Measurements from ENCODE around the gene MOB3B. TPM values are rescaled to one million over a fixed set of nuclear protein-coding genes. Genes with fewer than 3 reads are reported as not detected.
A peak's percentile ranks its signal among the peaks of the same experiment; 100 is the strongest.

MOB3B gene
- total RNA-seq, 1 experiment from 2014 or later: 0.03 TPM

DNA sequence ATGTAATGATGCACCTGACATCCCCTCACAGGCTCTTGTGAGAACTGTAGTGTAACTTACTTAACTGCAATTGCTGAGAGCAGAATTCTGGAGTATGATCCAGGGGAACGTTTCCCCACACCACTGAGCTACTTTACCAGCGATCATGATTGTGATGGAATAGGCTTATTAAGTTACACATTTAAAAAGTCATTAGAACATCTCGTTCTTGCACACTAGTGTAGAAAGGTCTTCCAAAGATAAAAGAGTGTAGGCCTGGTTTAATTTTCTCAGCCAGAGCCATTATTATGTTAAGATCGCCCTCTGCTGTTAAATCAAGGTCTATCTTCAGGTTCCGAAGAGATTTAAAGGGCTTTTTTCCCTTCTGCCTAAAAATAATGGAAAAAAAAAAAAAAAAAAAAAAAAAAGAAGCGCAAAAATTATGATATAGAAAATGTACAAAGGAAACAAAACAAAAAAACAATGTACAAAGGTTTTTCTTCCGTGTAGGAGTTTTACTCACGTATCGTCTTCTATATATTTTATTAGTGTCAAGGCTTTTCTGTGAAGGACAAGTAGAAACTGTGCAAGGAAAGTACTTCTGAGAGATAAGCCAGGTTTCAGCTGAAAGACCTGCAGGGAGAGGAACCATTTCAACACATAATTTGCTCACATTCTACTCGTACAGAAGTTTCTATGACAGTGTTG lies 18.6 kb upstream of the MOB3B start:
- peak; percentile 35 for DNase-seq (ENCODE audit: low read depth)
- in situ Hi-C loops (cut with HindIII; ENCODE audit: low pct_unique_long_range_greater_than_20kb, low sequenced_read_pairs): no loop called here

GRCh38 chr9:27545471-27545870 lies 15.9 kb upstream of the MOB3B start:
- in situ Hi-C loops (cut with HindIII; ENCODE audit: low pct_unique_long_range_greater_than_20kb, low sequenced_read_pairs): no loop called here
- no peak for DNase-seq (ENCODE audit: low read depth)

DNA sequence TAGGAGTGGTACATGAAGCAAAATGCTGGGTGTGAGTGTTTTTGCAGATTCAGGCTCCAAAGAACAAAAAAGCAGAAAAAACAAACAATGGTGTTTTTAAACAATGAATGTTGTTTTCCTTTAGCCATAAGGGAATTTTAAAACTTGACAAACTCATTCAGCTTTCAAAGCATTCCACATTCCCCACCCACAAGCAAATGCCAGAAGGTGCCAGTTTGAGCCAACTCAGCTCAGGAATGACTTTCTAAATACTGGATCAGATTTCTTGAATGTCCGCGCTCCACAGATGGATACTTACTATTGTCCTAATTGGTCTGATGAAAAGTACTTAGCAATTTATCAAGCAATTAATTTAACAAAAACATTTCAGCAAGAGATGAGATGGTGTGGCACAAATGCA lies 12.9 kb upstream of the MOB3B start:
- in situ Hi-C loops (cut with HindIII; ENCODE audit: low pct_unique_long_range_greater_than_20kb, low sequenced_read_pairs): no loop called here
- no peak for DNase-seq (ENCODE audit: low read depth)

DNA sequence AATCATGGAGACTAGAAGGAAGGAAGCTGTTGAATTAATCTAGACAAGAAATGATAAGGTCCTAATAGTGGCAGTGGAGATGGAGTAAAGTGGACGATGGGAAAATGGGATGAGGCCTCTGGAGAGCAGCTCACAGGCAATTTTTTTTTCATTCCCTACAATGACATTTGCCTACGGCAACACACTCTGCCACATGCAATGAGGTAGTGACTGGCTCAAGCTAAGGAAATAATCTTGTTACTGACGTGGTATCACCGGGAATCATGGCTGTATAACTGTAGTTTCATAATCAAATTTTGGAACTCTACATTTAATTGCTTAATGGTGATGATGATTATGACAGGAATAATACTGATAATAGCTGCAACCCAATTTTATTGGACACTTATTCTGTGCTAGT lies 12.1 kb upstream of the MOB3B start:
- in situ Hi-C loops (cut with HindIII; ENCODE audit: low pct_unique_long_range_greater_than_20kb, low sequenced_read_pairs): no loop called here
- DNase-seq (ENCODE audit: low read depth): no peak

DNA sequence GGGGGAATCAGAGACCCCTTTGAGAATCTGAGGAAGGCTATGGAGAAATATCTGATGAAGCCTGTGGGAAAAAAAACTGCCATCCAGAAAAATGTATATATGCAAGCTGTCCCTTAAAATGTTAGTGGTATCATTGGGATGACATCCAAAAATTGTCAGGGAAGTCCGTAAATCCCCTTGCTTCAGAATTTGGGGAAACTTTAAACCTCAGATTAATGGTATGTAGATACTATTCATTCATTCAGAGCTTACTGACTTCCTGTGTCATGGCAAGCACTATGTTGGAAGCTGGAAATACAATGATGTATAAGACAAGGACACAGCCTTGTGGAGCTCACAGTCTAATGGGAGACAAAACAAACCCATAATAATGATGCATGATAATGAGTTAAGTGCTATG lies 10.9 kb upstream of the MOB3B start:
- in situ Hi-C loops (cut with HindIII; ENCODE audit: low pct_unique_long_range_greater_than_20kb, low sequenced_read_pairs): no loop called here
- no peak for DNase-seq (ENCODE audit: low read depth)

DNA sequence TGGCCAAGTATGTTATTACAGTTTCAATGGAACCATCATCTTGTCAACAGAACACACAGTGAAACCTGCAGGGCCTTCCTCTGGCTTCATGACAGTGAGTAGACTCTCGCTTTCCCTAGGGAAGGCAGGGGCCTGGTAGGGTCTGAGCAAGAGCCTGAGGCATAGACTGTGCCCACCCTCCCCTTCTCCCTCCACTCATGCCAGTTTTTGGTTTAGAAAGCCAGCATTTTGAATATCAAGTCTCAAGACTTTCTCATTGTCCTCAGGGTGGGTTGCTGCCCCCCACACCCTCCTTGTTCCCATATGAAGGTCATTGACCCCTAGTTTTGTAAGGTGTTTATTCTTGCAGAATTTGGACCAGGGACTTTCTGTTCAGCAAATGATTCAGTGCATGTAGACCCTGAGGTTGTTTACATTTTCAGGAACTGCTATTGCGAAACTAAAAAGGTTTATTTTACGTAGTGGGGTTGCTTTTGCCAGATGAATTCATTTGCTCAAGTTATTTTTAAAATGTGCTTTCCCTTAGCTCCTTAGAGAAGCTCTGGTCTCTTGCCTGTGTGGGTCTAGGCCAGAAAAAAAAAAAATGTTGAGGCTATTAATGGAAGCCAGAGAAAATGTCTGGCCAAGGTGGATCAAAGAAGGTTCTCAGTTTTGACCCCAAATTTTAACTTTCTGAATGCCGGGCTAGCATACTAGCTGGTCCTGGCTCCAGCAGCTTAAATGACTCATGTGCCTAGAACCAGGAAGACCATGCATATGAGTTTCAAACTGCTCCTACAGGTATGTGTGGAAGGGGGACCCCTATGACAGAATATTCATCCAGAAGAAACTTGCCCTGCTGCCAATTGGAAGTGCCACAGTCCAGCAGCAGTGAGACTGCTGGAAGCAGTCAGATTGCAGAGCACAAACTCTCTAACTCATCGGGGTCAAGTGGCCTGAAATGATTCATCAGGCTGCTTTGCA lies 10.1 kb upstream of the MOB3B start:
- no peak for DNase-seq (ENCODE audit: low read depth)
- in situ Hi-C loops (cut with HindIII; ENCODE audit: low pct_unique_long_range_greater_than_20kb, low sequenced_read_pairs): no loop called here

GRCh38 chr9:27538647-27539046 lies 9.0 kb upstream of the MOB3B start:
- in situ Hi-C loops (cut with HindIII; ENCODE audit: low pct_unique_long_range_greater_than_20kb, low sequenced_read_pairs): no loop called here
- DNase-seq (ENCODE audit: low read depth): peak; percentile 26

- DNase-seq (ENCODE audit: low read depth): no peak
- in situ Hi-C loops (cut with HindIII; ENCODE audit: low pct_unique_long_range_greater_than_20kb, low sequenced_read_pairs): no loop called here
Observed at GRCh38 chr9:27537756-27538155, 8.1 kb upstream of the MOB3B start.

DNA sequence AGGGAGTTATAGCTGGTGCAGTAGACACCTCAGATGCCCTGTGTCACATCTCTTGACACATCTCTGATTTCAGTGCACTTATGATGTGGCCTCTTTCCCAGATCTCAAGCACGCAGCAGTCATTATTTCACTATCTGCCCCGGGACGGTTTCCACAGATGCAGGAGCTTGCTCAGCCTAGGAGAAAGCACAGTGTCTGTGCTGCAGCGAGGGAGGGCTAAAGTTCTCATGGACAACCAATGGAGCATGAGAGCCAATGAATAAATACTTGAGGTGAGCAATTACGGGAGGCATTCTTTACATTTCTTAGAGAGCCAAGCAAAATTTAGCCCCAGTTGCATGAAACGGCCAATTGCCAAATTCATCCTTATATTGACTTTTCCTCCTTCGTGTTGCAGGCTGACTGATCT lies 7.4 kb upstream of the MOB3B start:
- in situ Hi-C loops (cut with HindIII; ENCODE audit: low pct_unique_long_range_greater_than_20kb, low sequenced_read_pairs): no loop called here
- DNase-seq (ENCODE audit: low read depth): peak; percentile 23

- in situ Hi-C loops (cut with HindIII; ENCODE audit: low pct_unique_long_range_greater_than_20kb, low sequenced_read_pairs): no loop called here
- no peak for DNase-seq (ENCODE audit: low read depth)
Observed at GRCh38 chr9:27536168-27536567, 6.6 kb upstream of the MOB3B start.

DNA sequence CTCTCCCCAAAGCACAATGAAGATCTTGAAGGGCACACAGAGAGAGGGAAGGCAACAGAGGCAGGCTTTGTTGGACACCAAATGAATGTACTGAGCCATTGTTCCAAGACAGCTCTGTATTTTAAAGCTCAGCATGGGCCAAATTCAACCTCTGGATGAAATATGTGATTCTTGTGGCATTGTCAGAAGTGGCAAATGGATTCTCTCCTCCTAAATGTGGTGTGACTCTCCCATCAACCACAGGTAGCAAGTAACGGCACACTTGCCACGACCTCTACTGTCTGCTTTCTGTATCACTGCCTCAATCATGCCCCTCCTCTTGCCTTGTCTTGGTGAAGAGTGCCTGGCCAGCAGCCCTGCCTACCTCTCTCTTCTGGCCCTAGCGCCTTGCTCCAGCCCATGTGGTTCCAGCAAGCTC lies 6.1 kb upstream of the MOB3B start:
- in situ Hi-C loops (cut with HindIII; ENCODE audit: low pct_unique_long_range_greater_than_20kb, low sequenced_read_pairs): no loop called here
- DNase-seq (ENCODE audit: low read depth): no peak

DNA sequence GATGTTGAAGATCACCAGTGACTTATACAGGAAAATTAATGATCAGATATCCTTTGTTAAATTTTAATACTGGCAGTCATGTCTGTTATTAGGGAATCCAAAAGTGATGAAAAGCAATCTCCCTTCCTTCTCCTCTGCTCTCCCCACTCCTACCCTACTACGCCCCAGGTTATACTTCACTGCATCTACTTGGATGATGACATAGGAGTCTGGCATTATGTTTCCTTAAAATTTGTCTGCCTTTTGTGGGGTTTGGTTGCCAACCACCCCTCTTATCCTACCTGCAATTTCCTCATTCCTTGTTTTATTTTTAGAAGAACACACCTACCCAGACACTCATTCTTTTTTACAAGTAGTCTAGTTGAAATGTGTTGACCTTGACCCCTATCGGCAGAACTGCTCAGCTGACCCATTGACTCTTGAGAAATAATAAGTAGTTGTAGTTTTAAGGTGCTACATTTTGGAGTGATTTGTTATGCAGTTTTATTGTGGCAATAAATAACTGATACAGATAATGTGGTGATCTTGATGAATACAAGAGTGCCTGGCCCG lies 5.1 kb upstream of the MOB3B start:
- in situ Hi-C loops (cut with HindIII; ENCODE audit: low pct_unique_long_range_greater_than_20kb, low sequenced_read_pairs): no loop called here
- no peak for DNase-seq (ENCODE audit: low read depth)

DNA sequence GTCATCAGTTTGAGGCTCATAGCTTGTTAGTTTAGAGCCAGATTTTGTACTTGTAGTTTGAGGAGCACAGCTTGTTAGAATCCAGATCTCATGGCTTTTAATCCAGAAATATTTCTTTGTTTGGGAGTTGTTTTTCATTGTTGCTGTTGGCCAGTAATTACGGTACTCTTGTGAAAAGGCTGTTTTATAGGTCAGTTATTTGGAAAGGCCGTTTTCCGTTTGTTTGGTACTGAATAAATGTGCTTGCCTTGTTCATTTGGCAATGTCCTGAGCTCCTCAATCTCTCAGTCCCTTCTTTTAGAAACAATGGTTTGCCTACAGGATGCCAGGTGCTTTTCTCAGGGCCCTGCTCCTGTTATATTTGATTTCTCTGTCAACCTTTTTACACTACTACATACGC lies 4.5 kb upstream of the MOB3B start:
- no peak for DNase-seq (ENCODE audit: low read depth)
- in situ Hi-C loops (cut with HindIII; ENCODE audit: low pct_unique_long_range_greater_than_20kb, low sequenced_read_pairs): no loop called here

DNA sequence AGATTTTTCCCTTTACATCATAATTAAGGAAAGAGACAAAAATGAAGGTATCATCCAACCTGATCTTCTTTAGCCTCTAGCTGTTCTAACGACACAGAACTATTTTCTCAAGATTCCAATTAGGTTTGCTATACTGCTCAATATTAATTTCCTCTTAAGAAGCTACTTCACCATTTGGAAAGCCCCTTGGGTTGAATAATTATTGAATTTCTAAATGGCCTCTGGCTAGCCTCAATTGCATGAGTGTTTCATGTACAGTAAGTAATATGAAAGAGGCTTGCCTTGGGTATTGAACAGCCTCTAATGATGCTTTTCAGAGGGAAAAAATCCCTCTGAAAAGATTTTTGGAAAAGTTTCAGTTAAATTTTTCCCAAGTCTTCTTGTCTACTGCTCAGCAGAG lies 3.7 kb upstream of the MOB3B start:
- in situ Hi-C loops (cut with HindIII; ENCODE audit: low pct_unique_long_range_greater_than_20kb, low sequenced_read_pairs): no loop called here
- DNase-seq (ENCODE audit: low read depth): no peak

DNA sequence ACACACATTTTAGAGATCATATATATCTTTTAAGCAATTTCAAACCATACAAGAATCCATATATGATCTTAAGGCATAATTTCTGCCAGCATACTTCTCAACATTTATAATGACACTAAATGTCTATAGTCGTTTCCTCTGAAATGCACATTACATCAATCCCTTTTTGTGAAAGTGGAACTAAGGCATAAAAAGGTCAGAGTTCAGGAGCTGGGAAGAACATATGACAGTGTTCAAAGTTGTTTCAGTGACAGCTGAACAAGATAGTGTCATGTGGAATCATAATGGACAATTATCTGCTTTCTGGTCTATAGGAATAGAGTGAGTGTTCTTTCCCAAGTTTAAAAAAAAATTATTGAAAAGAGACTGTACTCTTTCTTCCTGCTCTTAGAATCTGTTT lies 2.4 kb upstream of the MOB3B start:
- no peak for DNase-seq (ENCODE audit: low read depth)
- in situ Hi-C loops (cut with HindIII; ENCODE audit: low pct_unique_long_range_greater_than_20kb, low sequenced_read_pairs): no loop called here

DNA sequence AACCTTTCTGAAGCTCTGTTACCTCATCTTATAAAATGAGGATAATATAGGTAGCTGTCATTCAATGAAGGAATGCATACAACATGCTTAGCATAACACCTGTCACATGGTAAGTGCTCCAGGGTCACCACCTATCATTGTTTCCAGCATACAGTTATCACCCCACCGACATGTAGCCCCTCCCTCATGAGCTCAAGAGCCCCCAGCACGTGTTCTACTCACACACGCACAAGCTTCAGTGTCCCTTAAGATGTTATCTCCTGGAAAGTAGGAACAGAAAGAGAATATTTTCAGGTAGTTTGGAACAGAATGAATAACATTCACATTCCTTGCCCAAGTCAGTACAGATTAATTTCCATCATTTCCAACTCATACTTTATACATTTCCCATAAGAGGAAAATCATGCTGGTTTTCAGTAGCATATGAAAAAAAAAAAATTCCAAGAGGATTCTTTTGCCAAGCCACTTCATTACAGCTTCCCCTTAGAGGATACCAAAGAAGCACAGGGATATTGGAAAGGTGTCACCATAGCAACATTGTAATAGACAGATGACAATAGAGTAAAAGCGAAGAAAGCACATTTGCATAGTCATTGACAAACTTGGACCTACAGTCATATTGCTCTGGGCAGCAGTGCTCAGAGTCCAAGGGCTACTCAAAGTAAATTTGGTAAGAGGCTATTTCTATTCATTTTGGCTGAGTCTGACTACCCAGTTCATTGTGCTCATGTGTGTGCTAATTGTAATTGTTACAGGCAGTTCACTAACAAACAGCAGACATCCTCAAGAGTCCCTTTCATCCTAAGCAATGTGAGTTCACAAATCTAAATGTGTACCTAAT lies 1.5 kb upstream of the MOB3B start:
- DNase-seq (ENCODE audit: low read depth): no peak
- in situ Hi-C loops (cut with HindIII; ENCODE audit: low pct_unique_long_range_greater_than_20kb, low sequenced_read_pairs): no loop called here

DNA sequence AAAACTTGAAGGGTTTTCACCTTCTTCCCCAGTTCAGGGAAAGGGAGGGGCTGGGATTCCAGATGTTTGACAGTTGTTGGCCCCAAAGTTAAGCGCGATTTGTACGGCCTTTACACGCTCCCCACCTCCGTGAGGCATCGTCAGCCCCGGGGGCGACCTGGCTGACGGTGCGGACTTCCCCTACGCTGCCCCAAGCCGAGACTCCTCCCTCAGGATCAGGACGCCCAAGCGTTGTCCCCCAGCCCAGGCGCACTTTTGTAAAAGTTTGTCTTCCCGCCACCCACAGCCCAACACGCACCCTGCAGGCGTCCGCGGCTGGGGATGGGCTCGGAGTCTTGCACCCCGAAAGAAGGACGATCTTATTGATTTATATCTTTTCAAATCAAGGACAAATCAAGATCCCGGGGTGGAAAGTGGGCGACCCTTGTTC lies 713 bp downstream of the MOB3B start:
- no peak for DNase-seq (ENCODE audit: low read depth)
- in situ Hi-C loops (cut with HindIII; ENCODE audit: low pct_unique_long_range_greater_than_20kb, low sequenced_read_pairs): no loop called here

- no peak for DNase-seq (ENCODE audit: low read depth)
- in situ Hi-C loops (cut with HindIII; ENCODE audit: low pct_unique_long_range_greater_than_20kb, low sequenced_read_pairs): no loop called here
Observed at GRCh38 chr9:27528076-27528885, 1.3 kb downstream of the MOB3B start.
